GM10248 (cell line): ENCODE measurements around the gene STK38L.

Source experiments
- CTCF ChIA-PET: fragments of 300-600 bp; sonication (Branson Sonifier 250); formaldehyde crosslinking; extraction: SDS; loops from one replicate; lab custom pipeline; 2021; ENCODE audit warnings: antibody characterized with exemption; lab: Yijun Ruan, JAX
- POLR2A ChIA-PET: fragments of 350-650 bp; sonication (Branson Sonifier 250); formaldehyde crosslinking; extraction: SDS; loops from one replicate; lab custom pipeline; 2020; ENCODE audit warnings: antibody characterized with exemption; lab: Yijun Ruan, JAX
- DNase-seq: peaks from one replicate; pipeline ENCODE4 v3.0.0; 2012; ENCODE audit errors: extremely low spot score
- TF ChIP-seq, protein P1 (sequence below): IDR thresholded peaks from 2 replicates; pipeline ENCODE4 v1.5.1; 2012; ENCODE audit warnings: mild to moderate bottlenecking, low read depth; ENCODE audit errors: extremely low read depth, missing control alignments, control extremely low read depth

STK38L gene

DNA sequence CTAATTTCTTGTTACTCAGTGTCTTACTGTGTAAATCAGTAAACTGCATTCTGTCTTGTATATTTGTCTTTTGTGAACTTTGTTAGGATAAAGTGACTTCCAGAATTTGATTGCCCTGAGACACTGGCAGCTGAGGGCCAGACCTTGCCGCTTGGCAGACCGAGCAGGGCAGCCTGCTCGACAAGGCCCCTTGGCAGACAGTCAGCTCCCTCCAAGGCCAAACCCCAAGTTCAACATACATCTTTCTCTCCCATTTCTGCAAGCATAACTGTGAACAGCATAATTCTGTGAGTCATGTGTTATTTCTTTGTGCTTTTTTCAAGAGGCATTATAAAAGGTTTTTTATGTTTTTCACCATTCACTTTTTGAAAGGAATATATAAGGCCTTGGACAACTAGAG, 49.4 kb downstream of the STK38L start:
- POLR2A ChIA-PET, result no interaction called here
- TF ChIP-seq, protein P1, sequence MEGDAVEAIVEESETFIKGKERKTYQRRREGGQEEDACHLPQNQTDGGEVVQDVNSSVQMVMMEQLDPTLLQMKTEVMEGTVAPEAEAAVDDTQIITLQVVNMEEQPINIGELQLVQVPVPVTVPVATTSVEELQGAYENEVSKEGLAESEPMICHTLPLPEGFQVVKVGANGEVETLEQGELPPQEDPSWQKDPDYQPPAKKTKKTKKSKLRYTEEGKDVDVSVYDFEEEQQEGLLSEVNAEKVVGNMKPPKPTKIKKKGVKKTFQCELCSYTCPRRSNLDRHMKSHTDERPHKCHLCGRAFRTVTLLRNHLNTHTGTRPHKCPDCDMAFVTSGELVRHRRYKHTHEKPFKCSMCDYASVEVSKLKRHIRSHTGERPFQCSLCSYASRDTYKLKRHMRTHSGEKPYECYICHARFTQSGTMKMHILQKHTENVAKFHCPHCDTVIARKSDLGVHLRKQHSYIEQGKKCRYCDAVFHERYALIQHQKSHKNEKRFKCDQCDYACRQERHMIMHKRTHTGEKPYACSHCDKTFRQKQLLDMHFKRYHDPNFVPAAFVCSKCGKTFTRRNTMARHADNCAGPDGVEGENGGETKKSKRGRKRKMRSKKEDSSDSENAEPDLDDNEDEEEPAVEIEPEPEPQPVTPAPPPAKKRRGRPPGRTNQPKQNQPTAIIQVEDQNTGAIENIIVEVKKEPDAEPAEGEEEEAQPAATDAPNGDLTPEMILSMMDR, result no peak

DNA sequence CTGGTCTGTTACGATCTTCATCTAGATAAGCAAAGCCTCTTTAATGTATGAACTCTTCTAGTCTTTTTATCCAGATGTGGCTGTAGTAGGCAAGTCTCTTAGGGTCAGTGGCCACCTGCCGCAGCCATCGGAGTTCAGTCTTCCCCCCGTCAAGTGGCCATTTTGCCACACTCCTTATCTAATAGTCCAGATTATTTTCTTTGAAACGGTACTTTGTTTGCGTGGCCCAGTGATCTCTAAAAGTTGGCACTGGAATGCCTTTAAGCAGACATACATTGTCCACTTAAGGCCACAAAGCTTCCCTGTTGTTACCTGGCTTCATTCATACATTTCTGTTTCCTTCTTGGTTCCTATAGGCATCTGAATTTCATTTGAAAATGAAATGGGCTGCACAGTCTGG, 52.6 kb downstream of the STK38L start:
- TF ChIP-seq, protein P1, result no peak
- ChIA-PET POLR2A (no interaction called here), CTCF (interaction anchor here (0.9 to 5.3 kb wide), 9 partner anchors 10 to 282 kb away, joined by 3 to 52 read pairs (median 4); partner anchors contain the start of gene TM7SF3)
- no peak for DNase-seq

More for the DNA sequence above, 49.4 kb downstream of the STK38L start:
- no peak for DNase-seq
- CTCF ChIA-PET, result no interaction called here

DNA sequence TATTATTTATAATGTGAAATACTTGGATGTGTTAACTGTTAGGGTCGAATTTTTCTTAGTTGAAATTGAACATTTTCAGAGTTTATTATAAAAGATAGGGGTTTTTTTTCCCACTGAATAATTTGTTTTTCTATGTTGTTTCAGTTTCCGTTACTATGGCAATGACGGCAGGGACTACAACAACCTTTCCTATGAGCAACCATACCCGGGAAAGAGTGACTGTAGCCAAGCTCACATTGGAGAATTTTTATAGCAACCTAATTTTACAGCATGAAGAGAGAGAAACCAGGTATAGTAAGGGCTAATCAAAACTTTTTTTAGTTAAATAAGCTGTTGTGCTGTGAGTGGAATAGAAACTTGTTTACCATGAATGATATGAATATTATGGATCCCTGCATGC, 53.5 kb downstream of the STK38L start:
- no peak for DNase-seq
- ChIA-PET CTCF (interaction anchor here (0.7 to 5.3 kb wide), 9 partner anchors 9 to 77 kb away, joined by 3 to 52 read pairs (median 3); no protein-coding TSS in a partner anchor), POLR2A (no interaction called here)
- TF ChIP-seq, protein P1, result no peak

DNA sequence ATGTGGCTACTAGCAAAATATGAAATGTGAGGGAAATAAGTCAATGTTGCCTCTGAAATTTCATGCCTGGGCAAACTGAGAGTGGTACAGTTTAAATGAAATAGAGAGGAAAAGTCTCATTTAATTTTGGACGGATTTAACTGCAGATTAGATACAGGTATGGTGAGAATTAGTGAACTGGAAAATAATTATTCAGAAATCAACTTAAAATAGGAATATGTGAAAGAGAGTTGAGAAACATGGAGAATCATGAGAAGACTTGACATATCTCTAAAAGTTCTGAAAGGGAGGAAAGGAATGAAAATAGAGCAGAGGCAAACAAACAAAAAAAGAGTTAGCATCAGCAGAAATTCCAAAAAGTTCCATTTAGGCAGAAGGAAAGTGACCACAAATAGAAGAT, 55.0 kb downstream of the STK38L start:
- ChIA-PET CTCF (interaction anchor here (5.3 kb wide), 1 partner anchor 7 kb away, joined by 52 read pairs; no protein-coding TSS in a partner anchor), POLR2A (no interaction called here)
- no peak for DNase-seq
- TF ChIP-seq, protein P1, result no peak

DNA sequence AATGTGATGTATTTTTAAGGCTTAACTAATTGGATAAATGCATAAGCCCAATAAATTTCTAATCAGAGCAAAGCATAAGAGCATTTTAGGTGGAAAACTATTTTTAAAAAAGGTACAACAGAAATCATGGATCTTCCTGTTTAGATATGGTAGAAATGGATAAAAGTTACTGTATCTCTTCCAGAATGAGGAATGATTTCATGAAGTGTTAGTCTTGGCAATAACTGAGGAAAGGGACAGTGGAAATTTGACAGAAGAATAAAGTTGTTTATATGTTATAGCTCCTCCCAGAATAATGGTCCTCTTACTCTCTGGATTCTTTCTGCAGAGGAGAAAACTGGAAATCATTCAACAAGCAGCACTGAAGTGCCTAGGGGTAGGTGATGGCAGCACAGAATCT, 56.1 kb downstream of the STK38L start:
- TF ChIP-seq, protein P1, result no peak
- POLR2A ChIA-PET, result no interaction called here
- DNase-seq, result no peak
- CTCF ChIA-PET, result interaction anchor here (1.5 to 8.2 kb wide), 4 partner anchors 29 to 415 kb away, joined by 3 to 33 read pairs (median 4); no protein-coding TSS in a partner anchor

DNA sequence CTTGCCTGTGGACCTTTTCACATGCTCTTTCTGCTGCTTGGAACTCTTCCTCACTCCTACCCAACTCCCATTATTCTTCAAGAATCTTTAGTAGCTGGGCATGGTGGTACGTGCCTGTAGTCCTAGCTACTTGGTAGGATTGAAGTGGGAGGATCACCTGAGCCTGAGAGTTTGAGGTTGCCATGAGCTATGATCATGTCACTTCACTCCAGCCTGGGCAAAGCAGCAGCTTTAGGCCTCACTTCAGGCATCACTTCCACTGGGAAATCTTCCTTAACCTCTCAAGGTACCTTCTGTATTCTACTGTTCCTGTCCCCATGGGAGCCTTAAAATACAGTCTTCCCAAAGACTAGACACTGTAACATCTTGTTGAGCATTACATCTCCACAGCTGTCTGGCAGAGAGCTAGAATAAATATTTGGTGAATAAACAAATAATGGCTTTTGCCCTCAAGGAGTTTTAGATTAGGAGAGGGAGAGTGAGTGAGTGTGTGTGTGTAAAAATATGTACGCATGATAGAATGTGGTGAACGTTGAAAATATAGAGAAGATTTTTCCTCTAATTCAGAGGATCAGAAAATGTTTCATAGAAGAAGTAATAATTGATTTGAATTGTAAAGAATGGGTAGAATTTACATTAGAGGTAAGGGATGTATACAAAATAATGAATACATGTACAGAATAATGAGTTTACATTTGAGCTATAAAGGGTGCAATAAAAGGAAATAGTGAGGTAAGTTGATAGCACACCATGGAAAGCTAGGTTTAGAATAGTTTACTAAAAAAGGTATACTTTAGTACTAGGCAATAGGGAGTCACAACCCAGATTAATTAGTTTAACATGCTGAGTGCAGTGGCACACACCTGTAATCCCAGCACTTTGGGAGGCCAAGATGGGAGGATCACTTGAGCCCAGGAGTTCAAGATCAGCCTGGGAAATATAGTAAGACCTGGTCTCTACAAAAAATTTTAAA, 59.3 kb downstream of the STK38L start:
- CTCF ChIA-PET, result interaction anchor here (0.8 to 8.2 kb wide), 15 partner anchors 10 to 289 kb away, joined by 3 to 63 read pairs (median 4); partner anchors contain the start of gene TM7SF3
- TF ChIP-seq, protein P1, result no peak
- no peak for DNase-seq
- POLR2A ChIA-PET, result interaction anchor here (0.9 kb wide), 1 partner anchor 30 kb away, joined by 3 read pairs; the partner anchor contains the start of gene BMAL2
